Nephron (organoid): ENCODE results near the gene MS4A10.

Source experiments
- H3K27ac Mint-ChIP-seq, 3 experiments: 2 replicates each; pipeline ENCODE4 v1.8.0; 2020; ENCODE audit warnings: mixed read lengths in 3 of 3, mild to moderate bottlenecking in 2 of 3, moderate library complexity in 1 of 3
- H3K27me3 Mint-ChIP-seq: 2 replicates; pipeline ENCODE4 v1.8.0; 2021; ENCODE audit warnings: low read depth, mild to moderate bottlenecking, moderate library complexity, mixed read lengths
- H3K36me3 Mint-ChIP-seq: 2 replicates; pipeline ENCODE4 v1.8.0; 2020; ENCODE audit warnings: low read depth, mixed read lengths
- H3K4me1 Mint-ChIP-seq: 2 replicates; pipeline ENCODE4 v1.8.0; 2020; ENCODE audit warnings: mixed read lengths
- H3K4me3 Mint-ChIP-seq, 3 experiments: 2 replicates each; pipeline ENCODE4 v1.8.0; 2020; ENCODE audit warnings: mild to moderate bottlenecking in 3 of 3, mixed read lengths in 3 of 3, moderate library complexity in 2 of 3
- H3K9me3 Mint-ChIP-seq: 2 replicates; pipeline ENCODE4 v1.8.0; 2020; ENCODE audit warnings: mixed read lengths
- CTCF ChIP-seq, 3 experiments: fragments of 200-600 bp; sonication (generic); IDR thresholded peaks; one replicate each; pipeline ENCODE4 v1.5.0; 2021; ENCODE audit warnings: antibody characterized with exemption in 3 of 3; ENCODE audit not compliant: unreplicated experiment in 3 of 3

The MS4A10 gene

DNA sequence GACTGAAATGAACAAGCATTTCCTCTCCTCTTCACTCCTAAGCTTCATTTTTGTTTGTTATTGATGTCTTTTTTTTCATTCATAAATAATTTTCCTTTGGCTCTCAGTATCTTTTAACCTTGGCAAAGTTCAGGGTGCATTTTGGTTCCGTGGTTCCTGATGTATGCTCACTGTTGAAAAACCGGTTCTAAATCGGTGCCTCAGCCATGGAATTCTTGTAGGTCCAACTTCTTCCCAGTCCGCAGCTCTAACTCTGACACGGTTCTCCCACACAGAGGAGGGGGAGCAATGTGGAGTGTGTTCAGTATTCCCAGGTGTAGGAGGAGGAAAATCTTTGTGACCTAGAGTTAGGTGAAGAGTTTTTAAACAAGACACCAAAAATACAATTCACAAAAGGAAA lies 41.0 kb upstream of the MS4A10 start:
- H3K9me3 Mint-ChIP-seq, result peaks cover 11% of the 10 kb centered on the region
- no peak overlapping the region for H3K27ac Mint-ChIP-seq
- no peak for TF ChIP-seq CTCF (IDR thresholded peaks at IDR 0.05; ENCODE audit: unreplicated experiment in 3 of 3)
- H3K4me1 Mint-ChIP-seq, result peaks cover 4% of the 10 kb centered on the region
- no peaks in the 10 kb centered on the region for H3K36me3 Mint-ChIP-seq
- H3K27me3 Mint-ChIP-seq, result peaks cover 12% of the 10 kb centered on the region
- no peak overlapping the region for H3K4me3 Mint-ChIP-seq

DNA sequence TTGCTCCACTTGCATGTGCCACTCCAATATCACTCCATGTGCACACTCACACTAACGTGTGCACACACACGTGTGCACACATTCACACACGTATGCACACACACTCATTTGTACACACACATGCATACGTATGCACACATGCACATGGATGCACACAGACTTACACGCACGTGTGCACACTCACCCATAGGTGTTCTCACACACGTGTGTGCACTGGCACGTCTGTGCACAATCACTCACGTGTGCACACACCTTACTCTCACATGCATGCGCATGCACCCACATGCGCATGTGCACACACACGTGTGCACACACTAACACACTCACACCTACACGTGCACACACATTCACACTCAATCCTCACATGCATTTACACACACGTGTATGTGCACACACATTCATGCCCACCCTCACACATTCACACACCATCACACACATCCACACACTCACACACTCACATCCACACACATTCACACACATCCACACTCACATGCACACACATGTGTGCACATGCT lies 37.7 kb upstream of the MS4A10 start:
- no peak overlapping the region for H3K4me3 Mint-ChIP-seq
- H3K27ac Mint-ChIP-seq, result no peak overlapping the region
- H3K27me3 Mint-ChIP-seq, result peaks cover 29% of the 10 kb centered on the region
- peaks cover 8% of the 10 kb centered on the region for H3K9me3 Mint-ChIP-seq
- peaks cover 4% of the 10 kb centered on the region for H3K4me1 Mint-ChIP-seq
- no peaks in the 10 kb centered on the region for H3K36me3 Mint-ChIP-seq
- TF ChIP-seq CTCF (IDR thresholded peaks at IDR 0.05; ENCODE audit: unreplicated experiment in 3 of 3), result no peak

DNA sequence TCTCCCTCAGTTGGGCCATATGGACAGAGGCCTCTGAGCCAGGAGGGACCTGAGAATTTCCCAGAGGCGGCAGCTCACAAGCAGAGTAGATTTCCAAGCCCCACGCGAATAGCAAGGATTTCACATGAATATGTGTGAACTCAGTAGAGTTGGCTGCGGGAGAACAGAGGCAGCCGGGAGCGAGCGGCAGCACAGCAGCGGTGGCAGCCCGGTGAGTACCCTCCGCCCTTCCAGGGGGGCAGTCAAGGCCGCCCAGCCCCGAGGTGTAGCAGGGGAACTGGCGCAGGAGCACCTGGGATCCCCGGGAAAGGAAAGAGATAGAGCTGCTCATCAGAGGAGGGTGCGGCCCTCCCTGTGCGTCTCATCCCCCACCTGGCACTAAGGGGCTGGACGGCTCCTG lies 36.9 kb upstream of the MS4A10 start:
- Mint-ChIP-seq H3K27me3 (peaks cover 37% of the 10 kb centered on the region), H3K36me3 (no peaks in the 10 kb centered on the region), H3K27ac (no peak overlapping the region), H3K9me3 (peaks cover 2% of the 10 kb centered on the region), H3K4me3 (no peak overlapping the region), H3K4me1 (peaks cover 4% of the 10 kb centered on the region)
- no peak for TF ChIP-seq CTCF (IDR thresholded peaks at IDR 0.05; ENCODE audit: unreplicated experiment in 3 of 3)

DNA sequence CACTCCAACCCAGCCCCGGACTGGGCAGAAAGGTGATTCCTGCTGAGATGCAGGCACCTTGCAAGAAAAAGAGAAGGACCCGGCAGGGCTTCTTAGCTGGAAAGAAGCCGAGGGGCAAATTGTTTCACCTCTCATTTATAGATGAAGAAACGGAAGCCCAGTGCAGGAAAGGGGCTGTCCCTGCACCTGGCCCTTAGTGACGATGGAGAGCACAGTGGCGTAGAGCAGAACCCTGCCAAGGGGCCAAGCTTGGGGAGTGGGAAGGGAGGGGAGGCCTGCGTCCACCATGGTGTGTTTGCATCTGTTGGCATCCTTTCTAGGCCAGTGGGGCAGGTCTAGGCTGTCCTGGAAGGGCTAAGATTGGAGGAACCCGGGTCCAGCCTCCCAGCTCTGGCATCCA lies 36.3 kb upstream of the MS4A10 start:
- Mint-ChIP-seq H3K36me3 (no peaks in the 10 kb centered on the region), H3K27ac (no peak overlapping the region), H3K27me3 (peaks cover 39% of the 10 kb centered on the region), H3K4me1 (peaks cover 4% of the 10 kb centered on the region), H3K4me3 (no peak overlapping the region), H3K9me3 (peaks cover 2% of the 10 kb centered on the region)
- TF ChIP-seq CTCF (IDR thresholded peaks at IDR 0.05; ENCODE audit: unreplicated experiment in 3 of 3), result no peak

DNA sequence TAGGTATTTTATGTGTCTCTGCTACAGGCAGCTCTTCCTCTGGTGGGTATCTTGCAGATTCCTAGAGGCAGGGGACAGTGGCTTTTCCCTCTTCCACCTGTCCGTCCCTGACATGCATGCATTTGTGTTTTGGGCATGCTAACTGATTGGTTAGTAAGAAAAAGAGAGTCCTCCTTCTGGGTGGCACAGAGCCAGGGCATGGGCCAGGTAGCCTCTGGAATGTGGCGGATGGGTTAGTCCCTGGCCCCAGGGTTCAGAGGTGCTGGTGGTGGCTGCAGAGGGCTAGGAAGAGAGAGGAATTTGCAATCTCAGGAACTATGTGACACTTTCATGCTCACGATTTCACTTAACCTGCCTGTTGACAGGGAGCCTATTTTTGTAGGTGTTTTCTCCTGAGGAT lies 34.2 kb upstream of the MS4A10 start:
- H3K9me3 Mint-ChIP-seq, result peaks cover 2% of the 10 kb centered on the region
- H3K36me3 Mint-ChIP-seq, result no peaks in the 10 kb centered on the region
- H3K4me1 Mint-ChIP-seq, result peaks cover 4% of the 10 kb centered on the region
- no peak overlapping the region for H3K4me3 Mint-ChIP-seq
- peaks cover 39% of the 10 kb centered on the region for H3K27me3 Mint-ChIP-seq
- H3K27ac Mint-ChIP-seq, result no peak overlapping the region
- TF ChIP-seq CTCF (IDR thresholded peaks at IDR 0.05; ENCODE audit: unreplicated experiment in 3 of 3), result no peak

- TF ChIP-seq CTCF (IDR thresholded peaks at IDR 0.05; ENCODE audit: unreplicated experiment in 3 of 3), result no peak
- no peak overlapping the region for H3K27ac Mint-ChIP-seq
- no peaks in the 10 kb centered on the region for H3K9me3 Mint-ChIP-seq
- no peak overlapping the region for H3K4me3 Mint-ChIP-seq
- peaks cover 34% of the 10 kb centered on the region for H3K27me3 Mint-ChIP-seq
- no peaks in the 10 kb centered on the region for H3K36me3 Mint-ChIP-seq
- H3K4me1 Mint-ChIP-seq, result peaks cover 5% of the 10 kb centered on the region
These were observed 31.8 kb upstream of the MS4A10 start for GRCh38 chr11:60753309-60753708.
